ENCODE data around the gene ATP11A. TPM values are rescaled to one million over a fixed set of nuclear protein-coding genes. Genes with fewer than 3 reads are reported as not detected.
A peak's percentile ranks its signal among the peaks of the same experiment; 100 is the strongest.

The ATP11A gene
- total RNA-seq, 1 donor from 2014 or later = 114 TPM

GRCh38 chr13:112849500-112849899, 159.7 kb downstream of the ATP11A start:
- no peak overlapping the region for H3K27ac Mint-ChIP-seq
- peaks cover 8% of the 10 kb centered on the region for H3K9me3 Mint-ChIP-seq
- no peak for DNase-seq (ENCODE audit: low spot score in 2 of 2, unreplicated experiment in 2 of 2)
- no peaks in the 10 kb centered on the region for H3K27me3 Mint-ChIP-seq (ENCODE audit: low read depth)
- peaks cover 5% of the 10 kb centered on the region for H3K4me1 Mint-ChIP-seq
- H3K36me3 Mint-ChIP-seq = peaks cover 67% of the 10 kb centered on the region
- TF ChIP-seq CTCF (IDR thresholded peaks at IDR 0.05; ENCODE audit: unreplicated experiment) = no peak
- no peak overlapping the region for H3K4me3 Mint-ChIP-seq

GRCh38 chr13:112850273-112850672, 160.4 kb downstream of the ATP11A start:
- Mint-ChIP-seq H3K36me3 (peaks cover 72% of the 10 kb centered on the region), H3K27ac (peak overlapping the region; percentile 16), H3K9me3 (peaks cover 8% of the 10 kb centered on the region), H3K4me3 (no peak overlapping the region), H3K27me3 (ENCODE audit: low read depth) (no peaks in the 10 kb centered on the region), H3K4me1 (peaks cover 5% of the 10 kb centered on the region)
- TF ChIP-seq CTCF (IDR thresholded peaks at IDR 0.05; ENCODE audit: unreplicated experiment) = no peak
- DNase-seq (ENCODE audit: low spot score in 2 of 2, unreplicated experiment in 2 of 2) = no peak

GRCh38 chr13:112851107-112852038, 161.5 kb downstream of the ATP11A start:
- no peak for DNase-seq (ENCODE audit: low spot score in 2 of 2, unreplicated experiment in 2 of 2)
- peaks cover 74% of the 10 kb centered on the region for H3K36me3 Mint-ChIP-seq
- no peak overlapping the region for H3K27ac Mint-ChIP-seq
- TF ChIP-seq CTCF (IDR thresholded peaks at IDR 0.05; ENCODE audit: unreplicated experiment) = no peak
- H3K27me3 Mint-ChIP-seq (ENCODE audit: low read depth) = no peaks in the 10 kb centered on the region
- H3K4me1 Mint-ChIP-seq = peaks cover 5% of the 10 kb centered on the region
- H3K4me3 Mint-ChIP-seq = no peak overlapping the region
- H3K9me3 Mint-ChIP-seq = peaks cover 8% of the 10 kb centered on the region

GRCh38 chr13:112852392-112852791, 162.6 kb downstream of the ATP11A start:
- Mint-ChIP-seq H3K27me3 (ENCODE audit: low read depth) (no peaks in the 10 kb centered on the region), H3K27ac (no peak overlapping the region), H3K36me3 (peaks cover 74% of the 10 kb centered on the region), H3K4me3 (no peak overlapping the region), H3K4me1 (peaks cover 5% of the 10 kb centered on the region), H3K9me3 (peaks cover 6% of the 10 kb centered on the region)
- no peak for TF ChIP-seq CTCF (IDR thresholded peaks at IDR 0.05; ENCODE audit: unreplicated experiment)
- DNase-seq (ENCODE audit: low spot score in 2 of 2, unreplicated experiment in 2 of 2) = no peak

GRCh38 chr13:112852808-112853207, 163.0 kb downstream of the ATP11A start:
- Mint-ChIP-seq H3K4me3 (no peak overlapping the region), H3K4me1 (peaks cover 5% of the 10 kb centered on the region), H3K9me3 (peaks cover 1% of the 10 kb centered on the region), H3K36me3 (peaks cover 70% of the 10 kb centered on the region), H3K27me3 (ENCODE audit: low read depth) (no peaks in the 10 kb centered on the region), H3K27ac (no peak overlapping the region)
- no peak for TF ChIP-seq CTCF (IDR thresholded peaks at IDR 0.05; ENCODE audit: unreplicated experiment)
- DNase-seq (ENCODE audit: low spot score in 2 of 2, unreplicated experiment in 2 of 2) = no peak
